Measurements from ENCODE around the gene UBXN2A. TPM values are rescaled to one million over a fixed set of nuclear protein-coding genes. Genes with fewer than 3 reads are reported as not detected.
A peak's percentile ranks its signal among the peaks of the same experiment; 100 is the strongest.

Gene UBXN2A
- total RNA-seq, 1 donor from 2014 or later = 18.5 TPM

DNA sequence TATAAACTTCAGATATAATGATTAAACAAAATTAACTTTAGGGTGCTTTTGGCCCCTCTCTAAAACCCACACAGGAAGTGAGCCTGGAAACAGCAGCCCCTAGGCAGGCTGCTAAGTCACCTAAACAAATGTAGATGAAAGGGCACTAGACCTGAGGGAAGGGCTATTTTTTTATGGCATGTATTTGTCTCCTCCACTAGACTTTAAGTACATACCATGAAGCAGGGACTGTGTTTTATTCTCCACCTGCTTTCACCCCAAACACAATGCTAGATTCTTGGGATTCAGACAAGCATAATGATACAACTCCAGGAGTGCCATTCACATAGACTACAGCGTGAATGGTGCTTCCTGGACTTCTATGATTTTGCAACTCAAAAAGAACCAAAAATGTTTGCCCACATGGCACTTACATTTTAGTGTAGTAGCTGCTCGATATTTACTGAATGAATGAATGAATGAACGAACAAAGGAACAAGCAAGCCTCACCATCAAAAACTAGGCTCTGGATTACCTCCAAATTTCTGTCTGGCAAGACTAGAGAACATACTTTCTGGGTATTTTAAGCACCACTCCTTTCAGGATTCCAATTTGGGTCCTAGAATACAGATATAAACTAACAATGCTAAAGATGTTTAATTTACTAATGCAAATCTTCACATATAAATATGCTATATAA is 23.4 kb upstream of the UBXN2A start:
- no peak for DNase-seq
- Histone ChIP-seq H3K36me3 (no peaks in the 10 kb centered on the region), H3K4me3 (no peak overlapping the region), H3K27ac (replicated peaks) (no peak overlapping the region), H3K27me3 (ENCODE audit: low read depth) (no peaks in the 10 kb centered on the region), H3K4me1 (peaks cover 51% of the 10 kb centered on the region), H3K9me3 (replicated peaks) (no peaks in the 10 kb centered on the region)
- TF ChIP-seq, protein P1, sequence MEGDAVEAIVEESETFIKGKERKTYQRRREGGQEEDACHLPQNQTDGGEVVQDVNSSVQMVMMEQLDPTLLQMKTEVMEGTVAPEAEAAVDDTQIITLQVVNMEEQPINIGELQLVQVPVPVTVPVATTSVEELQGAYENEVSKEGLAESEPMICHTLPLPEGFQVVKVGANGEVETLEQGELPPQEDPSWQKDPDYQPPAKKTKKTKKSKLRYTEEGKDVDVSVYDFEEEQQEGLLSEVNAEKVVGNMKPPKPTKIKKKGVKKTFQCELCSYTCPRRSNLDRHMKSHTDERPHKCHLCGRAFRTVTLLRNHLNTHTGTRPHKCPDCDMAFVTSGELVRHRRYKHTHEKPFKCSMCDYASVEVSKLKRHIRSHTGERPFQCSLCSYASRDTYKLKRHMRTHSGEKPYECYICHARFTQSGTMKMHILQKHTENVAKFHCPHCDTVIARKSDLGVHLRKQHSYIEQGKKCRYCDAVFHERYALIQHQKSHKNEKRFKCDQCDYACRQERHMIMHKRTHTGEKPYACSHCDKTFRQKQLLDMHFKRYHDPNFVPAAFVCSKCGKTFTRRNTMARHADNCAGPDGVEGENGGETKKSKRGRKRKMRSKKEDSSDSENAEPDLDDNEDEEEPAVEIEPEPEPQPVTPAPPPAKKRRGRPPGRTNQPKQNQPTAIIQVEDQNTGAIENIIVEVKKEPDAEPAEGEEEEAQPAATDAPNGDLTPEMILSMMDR (IDR thresholded peaks at IDR 0.05; ENCODE audit: borderline replicate concordance) = no peak
- intact Hi-C loops (cut with micrococcal nuclease) = no loop called here

DNA sequence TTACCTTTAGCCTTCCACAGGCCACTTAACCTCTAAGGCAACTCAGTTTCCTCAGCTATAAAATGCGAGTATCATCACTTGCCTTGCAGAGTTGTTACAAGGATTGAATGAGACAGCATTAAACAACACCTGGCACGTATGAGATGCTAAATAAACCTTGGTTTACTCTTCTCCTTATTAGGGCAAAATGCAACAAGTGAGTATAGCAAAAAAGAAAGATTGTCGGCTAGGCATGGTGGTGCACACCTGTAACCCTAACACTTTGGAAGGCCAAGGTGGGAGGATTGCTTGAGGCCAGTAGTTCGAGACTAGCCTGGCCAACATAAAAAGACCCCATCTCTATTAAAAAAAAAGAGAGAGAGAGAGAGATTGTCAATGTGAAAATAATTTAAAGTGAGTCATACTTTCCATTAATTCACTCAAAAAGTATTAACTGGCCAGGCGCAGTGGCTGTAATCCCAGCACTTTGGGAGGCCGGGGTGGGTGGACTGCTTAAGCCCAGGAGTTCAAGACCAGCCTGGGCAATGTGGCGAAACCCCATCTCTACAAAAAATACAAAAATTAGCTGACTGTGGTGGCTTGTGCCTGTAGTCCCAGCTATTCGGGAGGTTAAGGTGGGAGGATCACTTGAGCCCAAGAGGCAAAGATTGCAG is 21.3 kb upstream of the UBXN2A start:
- H3K36me3 ChIP-seq = no peaks in the 10 kb centered on the region
- H3K9me3 ChIP-seq (replicated peaks) = no peaks in the 10 kb centered on the region
- TF ChIP-seq, protein P1 (IDR thresholded peaks at IDR 0.05; ENCODE audit: borderline replicate concordance) = no peak
- intact Hi-C loops (cut with micrococcal nuclease) = no loop called here
- H3K27ac ChIP-seq (replicated peaks) = no peak overlapping the region
- peaks cover 61% of the 10 kb centered on the region for H3K4me1 ChIP-seq
- H3K27me3 ChIP-seq (ENCODE audit: low read depth) = no peaks in the 10 kb centered on the region
- H3K4me3 ChIP-seq = no peak overlapping the region
- DNase-seq = no peak

DNA sequence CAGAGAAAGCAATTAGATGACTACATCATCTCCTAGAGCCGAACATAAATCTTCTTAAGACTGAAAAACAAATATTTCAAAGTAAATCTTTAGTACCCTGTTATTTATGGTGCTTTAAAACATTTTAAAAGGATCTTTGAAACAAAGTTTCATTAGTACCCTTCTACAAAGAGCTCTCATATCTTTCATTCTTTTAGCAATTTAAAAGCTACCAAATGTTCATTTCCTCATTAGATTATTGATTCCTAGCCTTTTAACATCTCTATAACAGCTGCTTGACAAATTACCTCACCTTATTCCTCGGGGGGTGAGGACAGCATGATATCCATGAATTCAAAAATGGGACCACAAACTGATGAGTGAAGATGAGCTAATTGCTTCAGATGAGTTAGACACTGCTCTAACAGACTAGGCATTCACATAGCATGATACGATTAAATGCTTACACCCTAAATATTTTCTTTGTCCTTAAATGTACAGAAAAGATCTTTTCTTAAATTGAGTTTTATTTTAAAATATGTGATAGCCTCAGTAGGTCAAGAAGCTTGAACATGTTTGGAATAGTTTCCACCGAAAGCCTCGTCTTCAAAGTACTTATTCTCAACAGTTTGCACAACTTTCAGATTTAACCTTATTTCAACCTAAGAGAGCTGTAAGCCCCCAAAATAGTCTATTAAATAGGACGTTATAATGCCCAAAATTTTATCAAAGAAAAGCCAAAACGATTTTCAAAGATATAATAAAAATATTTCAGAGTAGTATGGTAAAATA is 15.5 kb upstream of the UBXN2A start:
- TF ChIP-seq, protein P1 (IDR thresholded peaks at IDR 0.05; ENCODE audit: borderline replicate concordance) = no peak
- Histone ChIP-seq H3K27me3 (ENCODE audit: low read depth) (no peaks in the 10 kb centered on the region), H3K4me3 (peak overlapping the region; percentile 96), H3K4me1 (peaks cover 82% of the 10 kb centered on the region), H3K36me3 (no peaks in the 10 kb centered on the region), H3K27ac (replicated peaks) (peak overlapping the region; percentile 99), H3K9me3 (replicated peaks) (no peaks in the 10 kb centered on the region)
- intact Hi-C loops (cut with micrococcal nuclease) = no loop called here
- no peak for DNase-seq

DNA sequence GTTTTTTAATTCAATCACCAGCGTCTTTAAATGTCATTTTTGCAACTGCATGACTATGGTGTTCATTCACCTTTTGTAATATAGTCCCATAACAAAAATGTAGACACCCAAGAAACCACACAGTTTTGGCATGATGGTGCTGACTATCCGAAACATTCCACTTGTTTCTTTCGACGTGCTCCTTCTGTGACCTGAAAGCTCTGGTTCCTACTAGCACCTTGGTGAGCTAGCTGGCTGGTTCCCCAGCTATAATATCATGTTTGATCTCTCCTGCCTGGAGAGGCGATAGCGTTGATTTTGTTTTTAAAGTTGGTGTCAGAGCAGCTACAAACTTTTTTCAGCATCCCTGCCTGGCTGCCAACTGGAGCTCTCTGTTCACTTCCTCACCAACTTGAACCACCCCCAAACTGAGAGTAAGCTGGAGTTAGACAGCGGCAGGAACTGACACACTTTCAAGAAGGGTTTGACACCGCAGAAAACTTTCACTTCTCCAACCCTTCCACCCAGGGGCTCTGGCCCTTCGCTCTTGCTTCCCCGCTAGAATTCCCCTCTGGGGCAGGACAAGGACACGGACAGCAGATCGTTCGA is 14.5 kb upstream of the UBXN2A start:
- intact Hi-C loops (cut with micrococcal nuclease) = no loop called here
- TF ChIP-seq, protein P1 (IDR thresholded peaks at IDR 0.05; ENCODE audit: borderline replicate concordance) = no peak
- no peaks in the 10 kb centered on the region for H3K27me3 ChIP-seq (ENCODE audit: low read depth)
- peak overlapping the region; percentile 96 for H3K4me3 ChIP-seq
- H3K9me3 ChIP-seq (replicated peaks) = no peaks in the 10 kb centered on the region
- peaks cover 79% of the 10 kb centered on the region for H3K4me1 ChIP-seq
- H3K36me3 ChIP-seq = peaks cover 5% of the 10 kb centered on the region
- peak; percentile 25 for DNase-seq
- H3K27ac ChIP-seq (replicated peaks) = peak overlapping the region; percentile 99

DNA sequence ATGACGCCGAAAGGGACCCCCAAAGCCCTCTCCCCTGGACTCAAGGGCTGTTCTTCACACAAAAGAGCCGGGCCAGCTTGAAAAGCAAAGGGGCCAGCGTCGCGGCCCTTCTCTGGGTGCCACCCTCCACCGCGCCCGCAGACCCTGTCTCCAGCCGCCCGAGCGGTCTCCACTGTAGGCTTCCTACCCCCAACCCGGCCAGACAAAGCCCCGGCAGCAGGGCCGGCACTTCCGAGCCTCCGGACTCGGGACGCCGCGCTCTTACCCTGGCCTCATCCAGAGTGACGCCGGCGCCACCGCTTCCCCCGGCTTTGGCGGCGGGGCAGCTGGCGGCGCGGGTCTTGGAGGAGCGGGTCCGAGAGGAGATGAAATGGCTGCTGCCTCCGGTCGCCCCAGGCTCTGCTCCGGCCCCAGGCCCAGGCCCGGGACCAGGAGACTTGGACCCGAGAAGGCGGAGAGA is 13.9 kb upstream of the UBXN2A start:
- no peaks in the 10 kb centered on the region for H3K9me3 ChIP-seq (replicated peaks)
- H3K27ac ChIP-seq (replicated peaks) = peak overlapping the region; percentile 99
- H3K4me3 ChIP-seq = peak overlapping the region; percentile 96
- H3K4me1 ChIP-seq = peaks cover 74% of the 10 kb centered on the region
- H3K27me3 ChIP-seq (ENCODE audit: low read depth) = no peaks in the 10 kb centered on the region
- intact Hi-C loops (cut with micrococcal nuclease) = no loop called here
- peak; percentile 40 for DNase-seq
- peaks cover 6% of the 10 kb centered on the region for H3K36me3 ChIP-seq
- TF ChIP-seq, protein P1 (IDR thresholded peaks at IDR 0.05; ENCODE audit: borderline replicate concordance) = no peak

All from left ventricle myocardium inferior (tissue), 1 donor.